WTC11 (cell line): ENCODE measurements around the gene FRS3. TPM values are rescaled to one million over a fixed set of nuclear protein-coding genes. Genes with fewer than 3 reads are reported as not detected.

Experiments used
- ATAC-seq: fragments of 200-7000 bp; cut with Tn5 transposase; 2 replicates; pipeline ENCODE4 v1.10.0; 2021; ENCODE audit warnings: mild to moderate bottlenecking, moderate library complexity
- CTCF ChIA-PET: fragments of 300-600 bp; sonication (Branson Sonifier 250); formaldehyde crosslinking; loops from one replicate; lab custom pipeline; 2021; ENCODE audit warnings: antibody characterized with exemption; lab: Charles Lee
- POLR2A ChIA-PET: fragments of 350-600 bp; sonication (Branson Sonifier 250); formaldehyde crosslinking; loops from one replicate; lab custom pipeline; 2021; ENCODE audit warnings: antibody characterized with exemption; lab: Charles Lee
- DNase-seq: peaks from one replicate; pipeline ENCODE4 v3.0.0; 2021; ENCODE audit warnings: low spot score
- H3K27ac Mint-ChIP-seq: 2 replicates; pipeline ENCODE4 v1.8.0; 2021; ENCODE audit warnings: mixed read lengths
- H3K27me3 Mint-ChIP-seq: 2 replicates; pipeline ENCODE4 v1.8.0; 2021; ENCODE audit warnings: low read depth, mild to moderate bottlenecking, moderate library complexity, mixed read lengths
- H3K36me3 Mint-ChIP-seq: 2 replicates; pipeline ENCODE4 v1.8.0; 2021; ENCODE audit warnings: mixed read lengths
- H3K4me1 Mint-ChIP-seq: 2 replicates; pipeline ENCODE4 v1.8.0; 2022; ENCODE audit warnings: mixed read lengths
- H3K4me3 Mint-ChIP-seq: 2 replicates; pipeline ENCODE4 v1.8.0; 2021; ENCODE audit warnings: mild to moderate bottlenecking, moderate library complexity, mixed read lengths
- H3K9me3 Mint-ChIP-seq: 2 replicates; pipeline ENCODE4 v1.8.0; 2021; ENCODE audit warnings: mixed read lengths
- AR ChIP-seq: fragments of 250-450 bp; sonication (Bioruptor Pico); IDR thresholded peaks from 2 replicates; pipeline ENCODE4 v1.9.0; 2021; ENCODE audit warnings: mild to moderate bottlenecking
- ATF1 ChIP-seq: sonication (generic); formaldehyde crosslinking; IDR thresholded peaks from 2 replicates; pipeline ENCODE4 v1.8.1; 2023; ENCODE audit warnings: mild to moderate bottlenecking, moderate library complexity, missing genetic modification reagents
- CREB1 ChIP-seq: sonication (generic); formaldehyde crosslinking; IDR thresholded peaks from 2 replicates; pipeline ENCODE4 v1.8.0; 2023; ENCODE audit warnings: mild to moderate bottlenecking, missing genetic modification reagents
- ERG ChIP-seq: fragments of 250-450 bp; sonication (Bioruptor Pico); IDR thresholded peaks from 2 replicates; pipeline ENCODE4 v1.8.0; 2021; ENCODE audit warnings: mild to moderate bottlenecking
- ESRRA ChIP-seq: sonication (generic); formaldehyde crosslinking; IDR thresholded peaks from 2 replicates; pipeline ENCODE4 v1.8.1; 2022; ENCODE audit warnings: mild to moderate bottlenecking, missing genetic modification reagents, borderline replicate concordance
- ETV6 ChIP-seq: sonication (generic); formaldehyde crosslinking; IDR thresholded peaks from 2 replicates; pipeline ENCODE4 v1.8.1; 2022; ENCODE audit warnings: mild to moderate bottlenecking, missing genetic modification reagents
- FOXJ3 ChIP-seq: sonication (generic); formaldehyde crosslinking; IDR thresholded peaks from 2 replicates; pipeline ENCODE4 v1.9.0; 2021; ENCODE audit warnings: missing genetic modification reagents, mild to moderate bottlenecking, borderline replicate concordance
- JUN ChIP-seq: sonication (generic); formaldehyde crosslinking; IDR thresholded peaks from 2 replicates; pipeline ENCODE4 v1.8.0; 2023; ENCODE audit warnings: mild to moderate bottlenecking, missing genetic modification reagents
- KAT7 ChIP-seq: sonication (generic); formaldehyde crosslinking; IDR thresholded peaks from 2 replicates; pipeline ENCODE4 v1.8.1; 2023; ENCODE audit warnings: missing genetic modification reagents, mild to moderate bottlenecking, borderline replicate concordance
- MYBL2 ChIP-seq: sonication (generic); formaldehyde crosslinking; IDR thresholded peaks from 2 replicates; pipeline ENCODE4 v1.8.1; 2023; ENCODE audit warnings: mild to moderate bottlenecking, moderate library complexity, missing genetic modification reagents
- SMAD4 ChIP-seq: sonication (generic); formaldehyde crosslinking; IDR thresholded peaks from 2 replicates; pipeline ENCODE4 v1.8.0; 2022; ENCODE audit warnings: mild to moderate bottlenecking, missing genetic modification reagents
- TCF7 ChIP-seq: sonication (generic); formaldehyde crosslinking; IDR thresholded peaks from 2 replicates; pipeline ENCODE4 v1.8.0; 2022; ENCODE audit warnings: mild to moderate bottlenecking, low read depth, missing genetic modification reagents, moderate library complexity
- TEAD1 ChIP-seq: sonication (generic); formaldehyde crosslinking; IDR thresholded peaks from 2 replicates; pipeline ENCODE4 v1.8.0; 2022; ENCODE audit warnings: mild to moderate bottlenecking, missing genetic modification reagents
- ZBTB21 ChIP-seq: sonication (generic); formaldehyde crosslinking; IDR thresholded peaks from 2 replicates; pipeline ENCODE4 v1.8.1; 2023; ENCODE audit warnings: mild to moderate bottlenecking, missing genetic modification reagents, borderline replicate concordance
- ZMAT4 ChIP-seq: fragments of 250-450 bp; sonication (Bioruptor Pico); IDR thresholded peaks from 2 replicates; pipeline ENCODE4 v1.9.0; 2021; ENCODE audit warnings: mild to moderate bottlenecking
- ZNF281 ChIP-seq: sonication (generic); formaldehyde crosslinking; IDR thresholded peaks from 2 replicates; pipeline ENCODE4 v1.8.0; 2023; ENCODE audit warnings: mild to moderate bottlenecking, missing genetic modification reagents
- ZNF512 ChIP-seq: sonication (generic); formaldehyde crosslinking; IDR thresholded peaks from 2 replicates; pipeline ENCODE4 v1.8.1; 2022; ENCODE audit warnings: missing genetic modification reagents, borderline replicate concordance
- total RNA-seq: library from RNA; stranded (reverse); gene quantifications from 3 replicates; pipeline ENCODE4 v1.2.3, GENCODE V29; 2021

FRS3 gene
- total RNA-seq, 1 experiment from 2014 or later, result 7.8 TPM

- TF ChIP-seq AR (CRISPR knock-in tag) (no peak), KAT7 (0 out of 2 replicates have a peak, but pooled peaks have one; percentile 16)
- H3K27me3 Mint-ChIP-seq, result peaks cover 53% of the 10 kb centered on the region
- peaks cover 32% of the 10 kb centered on the region for H3K4me1 Mint-ChIP-seq
- no peaks in the 10 kb centered on the region for H3K9me3 Mint-ChIP-seq
- peak overlapping the region; percentile 96 for H3K4me3 Mint-ChIP-seq
- DNase-seq (peak; percentile 49), ATAC-seq (peak; percentile 18)
- H3K36me3 Mint-ChIP-seq, result peaks cover 16% of the 10 kb centered on the region
- H3K27ac Mint-ChIP-seq, result no peak overlapping the region
- POLR2A ChIA-PET, result interaction anchor here (0.5 to 2.0 kb wide), 6 partner anchors 110 to 1003 kb away, joined by 3 to 9 read pairs (median 4); partner anchors contain the start of gene TAF8
- CTCF ChIA-PET, result interaction anchor here (0.7 to 4.7 kb wide), 55 partner anchors 8 to 603 kb away, joined by 3 to 71 read pairs (median 6); partner anchors contain the start of genes BYSL, CCND3, MED20 and TAF8
Measured at GRCh38 chr6:41785689-41786450, 6.2 kb upstream of the FRS3 start.

GRCh38 chr6:41785254-41785653, 5.6 kb upstream of the FRS3 start:
- POLR2A ChIA-PET, result interaction anchor here (1.5 kb wide), 1 partner anchor 263 kb away, joined by 3 read pairs; no protein-coding TSS in a partner anchor
- H3K4me1 Mint-ChIP-seq, result peaks cover 32% of the 10 kb centered on the region
- peak overlapping the region; percentile 24; the same call in 1 of the 2 replicates for H3K4me3 Mint-ChIP-seq

GRCh38 chr6:41784581-41785171, 5.0 kb upstream of the FRS3 start:
- peaks cover 32% of the 10 kb centered on the region for H3K4me1 Mint-ChIP-seq
- TF ChIP-seq TCF7 (CRISPR knock-in tag) (no peak), ZBTB21 (CRISPR knock-in tag) (no peak), ESRRA (CRISPR knock-in tag) (no peak), ERG (no peak), ETV6 (no peak), ZNF512 (no peak), ZNF281 (CRISPR knock-in tag) (no peak), ZMAT4 (CRISPR knock-in tag) (no peak), CREB1 (CRISPR knock-in tag) (no peak), SMAD4 (no peak), MYBL2 (no peak)
- peaks cover 9% of the 10 kb centered on the region for H3K36me3 Mint-ChIP-seq
- no peak overlapping the region for H3K27ac Mint-ChIP-seq
- DNase-seq (no peak), ATAC-seq (no peak)
- H3K9me3 Mint-ChIP-seq, result no peaks in the 10 kb centered on the region
- ChIA-PET CTCF (interaction anchor here (1.0 to 4.7 kb wide), 10 partner anchors 9 to 417 kb away, joined by 3 to 71 read pairs (median 22); partner anchors contain the start of genes BYSL and MED20), POLR2A (interaction anchor here (1.5 kb wide), 1 partner anchor 264 kb away, joined by 3 read pairs; no protein-coding TSS in a partner anchor)
- H3K4me3 Mint-ChIP-seq, result peak overlapping the region; percentile 24; the same call in 1 of the 2 replicates
- peaks cover 54% of the 10 kb centered on the region for H3K27me3 Mint-ChIP-seq

More at GRCh38 chr6:41785254-41785653, 5.6 kb upstream of the FRS3 start:
- peaks cover 54% of the 10 kb centered on the region for H3K27me3 Mint-ChIP-seq
- no peak for DNase-seq
- H3K36me3 Mint-ChIP-seq, result peaks cover 15% of the 10 kb centered on the region
- TF ChIP-seq TEAD1 (CRISPR knock-in tag) (no peak), JUN (CRISPR knock-in tag) (no peak), FOXJ3 (CRISPR knock-in tag) (no peak), ATF1 (CRISPR knock-in tag) (no peak)
- TF ChIP-seq, all 79 proteins: peak for 0
- no peak overlapping the region for H3K27ac Mint-ChIP-seq
- no peaks in the 10 kb centered on the region for H3K9me3 Mint-ChIP-seq
- ATAC-seq, result no peak
- CTCF ChIA-PET, result interaction anchor here (0.9 to 4.7 kb wide), 22 partner anchors 7 to 477 kb away, joined by 3 to 71 read pairs (median 16); partner anchors contain the start of genes BYSL, MED20 and TAF8
